Heart left ventricle (tissue), 16 donors: ENCODE results near the gene CHKA. TPM values are rescaled to one million over a fixed set of nuclear protein-coding genes. Genes with fewer than 3 reads are reported as not detected.

Source experiments
- ATAC-seq, 4 donors: fragments of 200-7000 bp; cut with Tn5 transposase; one replicate each; pipeline ENCODE4 v1.9.1; 2020 to 2022; ENCODE audit warnings: moderate library complexity in 4 of 4, mild to moderate bottlenecking in 3 of 4, moderate number of reproducible peaks in 1 of 4
- DNase-seq, 5 donors: peaks; one replicate each; pipeline ENCODE4 v3.0.0-alpha.2; 2020
- H3K27ac ChIP-seq, 12 donors: fragments of 200-600 bp; sonication (generic) in 4 of 12; one replicate each; pipeline versions ENCODE4 v1.5.0 to v1.8.0; 2016 to 2022; ENCODE audit warnings: mild to moderate bottlenecking in 2 of 12
- H3K27me3 ChIP-seq, 9 donors: fragments of 200-600 bp; sonication (generic) in 2 of 9; one replicate each; pipeline versions ENCODE4 v1.5.1 to v1.8.0; 2016 to 2022; ENCODE audit warnings: mild to moderate bottlenecking in 3 of 9
- H3K36me3 ChIP-seq, 9 donors: fragments of 200-600 bp; sonication (generic) in 2 of 9; one replicate each; pipeline versions ENCODE4 v1.5.0 to v1.8.0; 2018 to 2022; ENCODE audit warnings: mild to moderate bottlenecking in 2 of 9
- H3K4me1 ChIP-seq, 12 donors: fragments of 200-600 bp; sonication (generic) in 4 of 12; one replicate each; pipeline versions ENCODE4 v1.5.0 to v1.8.0; 2016 to 2022; ENCODE audit warnings: mild to moderate bottlenecking in 3 of 12
- H3K4me3 ChIP-seq, 12 donors: fragments of 200-600 bp; sonication (generic) in 4 of 12; one replicate each; pipeline versions ENCODE4 v1.5.0 to v1.8.0; 2017 to 2022; ENCODE audit warnings: mild to moderate bottlenecking in 9 of 12, moderate library complexity in 4 of 12
- H3K9me3 ChIP-seq, 12 donors: fragments of 200-600 bp; sonication (generic) in 4 of 12; one replicate each; pipeline versions ENCODE4 v1.5.0 to v1.8.0; 2016 to 2022; ENCODE audit warnings: mild to moderate bottlenecking in 1 of 12
- CTCF ChIP-seq, 12 donors: fragments of 200-600 bp; sonication (generic) in 4 of 12; IDR thresholded peaks; one replicate each; pipeline versions ENCODE4 v1.5.0 to v1.8.0; 2018 to 2022; ENCODE audit warnings: antibody characterized with exemption in 12 of 12, mild to moderate bottlenecking in 5 of 12
- POLR2A ChIP-seq, 2 donors: fragments of 450-650 bp; IDR thresholded peaks; one replicate each; pipeline ENCODE4 v1.6.1; 2017; ENCODE audit warnings: antibody characterized with exemption in 2 of 2, mild to moderate bottlenecking in 2 of 2, moderate library complexity in 2 of 2
- WGBS, 4 donors: extraction: QIAGEN DNeasy Blood & Tissue Kit in 2 of 4; methylation state at CpG; one replicate each; pipeline versions ENCODE4 v1.1.5 to v1.1.7; 2013 to 2018; 5-methylcytosine and 5-hydroxymethylcytosine counted together
- intact Hi-C, 10 donors: fragments of 100-400 bp; cut with DNase I; formaldehyde crosslinking; loops; one replicate each; pipeline versions ENCODE4 v1.11.1 to v1.14.2; 2022
- polyA plus RNA-seq, 2 donors: library from polyadenylated mRNA; stranded (reverse); fragments of 200-250 nt; gene quantifications; one replicate each; pipeline ENCODE4 v1.2.3, GENCODE V29; 2013
- total RNA-seq, 9 donors: library from RNA; depleted of rRNA in 2 of 9; stranded (reverse); fragments of >200 nt in 2 of 9; fragmentation: NEBNext Ultra II Directional in 3 of 9; extraction: Animal tissue kit (Norgen Biotek cat#: 25700) in 3 of 9; gene quantifications; one replicate each; pipeline versions ENCODE4 v1.1.0 to v1.2.4, GENCODE V29; 2016 to 2023
- donor health status: ischemic (EF 13 %, LVEDD 7.1; RV severe dilation, severe dysfunction).
- donor health status: healthy with polysubstance abuse.
- donor health status: DM: no; HTN: yes; CAD: no.
- donor health status: DM: no; HTN: no; CAD: no.
- donor health status: ischemic (EF 25% LVEDD 6.9; RV normal size, moderate dysfunction).
- donor health status: ischemic (EF 25% LVEDD 5.7; RV mildly dilated, moderate dysfunction).
- donor health status: healthy.
- donor health status: DM: yes; HTN: yes; CAD: no.
- donor health status: ischemic (EF 35%, LVEDD 5.7; RV mildly dilated, moderate dysfunction).
- donor health status: nonischemic (EF 11% LVEDD 7.7; RV severe dilation, severe dysfunction).
- donor health status: DM: yes; HTN: yes; CAD: no.
- donor health status: PGD.
- donor health status: ischemic (EF 29% LVEDD 5.4; RV normal size, mild dysfunction).
- donor health status: nonischemic (EF 23%, LVEDD 6.1; RV moderate dilation, normal function).

Gene CHKA
- total and polyA plus RNA-seq, 11 donors: 6.1 to 22.9 (median 9.1) TPM

- no peak overlapping the region for H3K27ac ChIP-seq
- peaks cover 0 to 19% (median 11%) of the 10 kb centered on the region in 9 donors for H3K36me3 ChIP-seq
- no peaks in the 10 kb centered on the region for H3K27me3 ChIP-seq
- no peak overlapping the region for H3K4me3 ChIP-seq
- WGBS, 4 donors: 82 to 88% (median 82%) methylated on average over 3 of the region's 3 CpGs
- H3K9me3 ChIP-seq: no peaks in the 10 kb centered on the region
- H3K4me1 ChIP-seq: peaks cover 0 to 4% (median 0%) of the 10 kb centered on the region in 12 donors
- DNase-seq (no peak), ATAC-seq (no peak)
- TF ChIP-seq CTCF (IDR thresholded peaks at IDR 0.05) (no peak), POLR2A (IDR thresholded peaks at IDR 0.05) (no peak)
- intact Hi-C loops: no loop called here
These were observed 37.7 kb downstream of the CHKA start for GRCh38 chr11:68083517-68083916.

GRCh38 chr11:68082481-68082880 lies 38.7 kb downstream of the CHKA start:
- H3K27ac ChIP-seq: no peak overlapping the region
- H3K4me3 ChIP-seq: no peak overlapping the region
- intact Hi-C loops: no loop called here

GRCh38 chr11:68081691-68082090 lies 39.5 kb downstream of the CHKA start:
- Histone ChIP-seq H3K4me1 (peaks cover 0 to 5% (median 0%) of the 10 kb centered on the region in 12 donors), H3K9me3 (no peaks in the 10 kb centered on the region), H3K36me3 (peaks cover 0 to 24% (median 11%) of the 10 kb centered on the region in 9 donors), H3K27me3 (no peaks in the 10 kb centered on the region), H3K4me3 (no peak overlapping the region), H3K27ac (no peak overlapping the region)
- no peak for TF ChIP-seq POLR2A (IDR thresholded peaks at IDR 0.05)
- TF ChIP-seq CTCF (IDR thresholded peaks at IDR 0.05): no peak
- intact Hi-C loops: no loop called here
- WGBS, 4 donors: 90 to 93% (median 91%) methylated on average over 8 to 9 of the region's 9 CpGs
- DNase-seq (no peak), ATAC-seq (no peak)

More at GRCh38 chr11:68082481-68082880, 38.7 kb downstream of the CHKA start:
- Histone ChIP-seq H3K36me3 (peaks cover 0 to 20% (median 11%) of the 10 kb centered on the region in 9 donors), H3K4me1 (peaks cover 0 to 5% (median 0%) of the 10 kb centered on the region in 12 donors), H3K27me3 (no peaks in the 10 kb centered on the region), H3K9me3 (no peaks in the 10 kb centered on the region)
- DNase-seq (no peak), ATAC-seq (no peak)
- 60 to 69% (median 63%) methylated on average over 3 of the region's 3 CpGs for WGBS, 4 donors
- no peak for TF ChIP-seq POLR2A (IDR thresholded peaks at IDR 0.05)
- TF ChIP-seq CTCF (IDR thresholded peaks at IDR 0.05): no peak

- intact Hi-C loops: no loop called here
- no peak for DNase-seq
- peaks cover 0 to 5% (median 0%) of the 10 kb centered on the region in 12 donors for H3K4me1 ChIP-seq
- no peak for TF ChIP-seq POLR2A (IDR thresholded peaks at IDR 0.05)
- no peak for TF ChIP-seq CTCF (IDR thresholded peaks at IDR 0.05)
- WGBS, 4 donors: 94 to 98% (median 95%) methylated on average over 6 to 8 of the region's 8 CpGs
- no peaks in the 10 kb centered on the region for H3K9me3 ChIP-seq
- H3K4me3 ChIP-seq: no peak overlapping the region
- peaks cover 0 to 24% (median 11%) of the 10 kb centered on the region in 9 donors for H3K36me3 ChIP-seq
- ATAC-seq: no peak
- no peak overlapping the region for H3K27ac ChIP-seq
- H3K27me3 ChIP-seq: no peaks in the 10 kb centered on the region
These were observed 40.3 kb downstream of the CHKA start for GRCh38 chr11:68080860-68081259.
